ENCODE results near the gene NUP107.

- no peak for TF ChIP-seq POLR2A (IDR thresholded peaks at IDR 0.05)
- TF ChIP-seq, protein P1, sequence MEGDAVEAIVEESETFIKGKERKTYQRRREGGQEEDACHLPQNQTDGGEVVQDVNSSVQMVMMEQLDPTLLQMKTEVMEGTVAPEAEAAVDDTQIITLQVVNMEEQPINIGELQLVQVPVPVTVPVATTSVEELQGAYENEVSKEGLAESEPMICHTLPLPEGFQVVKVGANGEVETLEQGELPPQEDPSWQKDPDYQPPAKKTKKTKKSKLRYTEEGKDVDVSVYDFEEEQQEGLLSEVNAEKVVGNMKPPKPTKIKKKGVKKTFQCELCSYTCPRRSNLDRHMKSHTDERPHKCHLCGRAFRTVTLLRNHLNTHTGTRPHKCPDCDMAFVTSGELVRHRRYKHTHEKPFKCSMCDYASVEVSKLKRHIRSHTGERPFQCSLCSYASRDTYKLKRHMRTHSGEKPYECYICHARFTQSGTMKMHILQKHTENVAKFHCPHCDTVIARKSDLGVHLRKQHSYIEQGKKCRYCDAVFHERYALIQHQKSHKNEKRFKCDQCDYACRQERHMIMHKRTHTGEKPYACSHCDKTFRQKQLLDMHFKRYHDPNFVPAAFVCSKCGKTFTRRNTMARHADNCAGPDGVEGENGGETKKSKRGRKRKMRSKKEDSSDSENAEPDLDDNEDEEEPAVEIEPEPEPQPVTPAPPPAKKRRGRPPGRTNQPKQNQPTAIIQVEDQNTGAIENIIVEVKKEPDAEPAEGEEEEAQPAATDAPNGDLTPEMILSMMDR (IDR thresholded peaks at IDR 0.05) = no peak
Observed at GRCh38 chr12:68755536-68756243, 68.9 kb downstream of the NUP107 start.

Data from right lobe of liver (tissue), 4 donors.